B cell (primary cell): ENCODE results near the gene ARHGAP23. TPM values are rescaled to one million over a fixed set of nuclear protein-coding genes. Genes with fewer than 3 reads are reported as not detected.

ENCODE experiments used
- ATAC-seq: fragments of 200-7000 bp; cut with Tn5 transposase; one replicate; pipeline ENCODE4 v1.10.0; 2021; ENCODE audit warnings: low read depth, mild to moderate bottlenecking, moderate number of reproducible peaks, moderate library complexity
- CTCF ChIA-PET: fragments of 350-600 bp; sonication (Branson Sonifier 250); formaldehyde crosslinking; loops from one replicate; lab custom pipeline; 2021; ENCODE audit warnings: antibody characterized with exemption, inconsistent platforms; lab: Charles Lee
- POLR2A ChIA-PET: fragments of 350-600 bp; sonication (Branson Sonifier 250); formaldehyde crosslinking; loops from one replicate; lab custom pipeline; 2021; ENCODE audit warnings: antibody characterized with exemption; lab: Charles Lee
- DNase-seq: peaks from one replicate; pipeline ENCODE4 v3.0.0; 2013
- H2AFZ ChIP-seq: 2 replicates; pipeline ENCODE4 v1.6.1; 2012; ENCODE audit warnings: mild to moderate bottlenecking, low read depth, low read length; ENCODE audit not compliant: insufficient read depth, poor library complexity, severe bottlenecking
- H3K27ac ChIP-seq, 2 donors: 1 replicate in 1 of 2; 2 replicates in 1 of 2; pipeline ENCODE4 v1.5.1; 2012 to 2013; ENCODE audit warnings: low read length in 2 of 2, mild to moderate bottlenecking in 2 of 2, moderate library complexity in 1 of 2
- H3K27me3 ChIP-seq, 4 experiments: fragments of 200-600 bp in 1 of 4; sonication (generic) in 1 of 4; replicated peaks in 1 of 4; 1 replicate in 2 of 4; 2 replicates in 2 of 4; pipeline versions ENCODE4 v1.6.1 to v1.7.0; 2013 to 2016; ENCODE audit warnings: low read length in 3 of 4, mild to moderate bottlenecking in 2 of 4, mixed read lengths in 1 of 4, moderate library complexity in 1 of 4; ENCODE audit not compliant: insufficient read depth in 4 of 4, control insufficient read depth in 3 of 4; ENCODE audit errors: control extremely low read depth in 1 of 4
- H3K36me3 ChIP-seq, 2 experiments: replicated peaks in 1 of 2; 1 replicate in 1 of 2; 2 replicates in 1 of 2; pipeline versions ENCODE4 v1.6.1 to v1.7.1; 2013; ENCODE audit warnings: low read length in 1 of 2; ENCODE audit not compliant: insufficient read depth in 2 of 2, control insufficient read depth in 1 of 2; ENCODE audit errors: control extremely low read depth in 1 of 2, extremely low read depth in 1 of 2
- H3K4me1 ChIP-seq, 2 donors: fragments of 200-600 bp in 1 of 2; sonication (generic) in 1 of 2; 1 replicate in 1 of 2; 2 replicates in 1 of 2; pipeline versions ENCODE4 v1.5.1 to v1.6.1; 2013 to 2017; ENCODE audit warnings: low read length in 2 of 2; ENCODE audit not compliant: control insufficient read depth in 2 of 2, insufficient read depth in 2 of 2
- H3K4me2 ChIP-seq: replicated peaks from 2 replicates; pipeline ENCODE3; 2012; ENCODE audit warnings: mild to moderate bottlenecking, low read depth, low read length; ENCODE audit not compliant: poor library complexity, severe bottlenecking
- H3K4me3 ChIP-seq, 5 experiments: fragments of 200-600 bp in 1 of 5; sonication (generic) in 1 of 5; 1 replicate in 3 of 5; 2 replicates in 2 of 5; pipeline versions ENCODE4 v1.5.1 to v1.7.0; 2011 to 2016; ENCODE audit warnings: low read length in 4 of 5, mild to moderate bottlenecking in 4 of 5, low read depth in 2 of 5, control low read depth in 1 of 5, moderate library complexity in 1 of 5; ENCODE audit not compliant: insufficient read depth in 1 of 5; ENCODE audit errors: control extremely low read depth in 1 of 5, extremely low read depth in 1 of 5
- H3K79me2 ChIP-seq: fragments of 200-600 bp; sonication (generic); one replicate; pipeline ENCODE4 v1.6.0; 2016; ENCODE audit warnings: low read length; ENCODE audit not compliant: control insufficient read depth, insufficient read depth
- H3K9ac ChIP-seq: fragments of 200-600 bp; sonication (generic); 2 replicates; pipeline ENCODE4 v1.6.1; 2017; ENCODE audit warnings: mild to moderate bottlenecking, low read length, moderate library complexity
- H3K9me3 ChIP-seq, 3 donors: one replicate each; pipeline versions ENCODE4 v1.6.1 to v1.7.1; 2013; ENCODE audit warnings: low read length in 2 of 3; ENCODE audit not compliant: control insufficient read depth in 2 of 3, insufficient read depth in 1 of 3; ENCODE audit errors: control extremely low read depth in 1 of 3
- H4K20me1 ChIP-seq: 2 replicates; pipeline ENCODE4 v1.6.0; 2012; ENCODE audit warnings: mild to moderate bottlenecking, low read length; ENCODE audit not compliant: insufficient read depth, control insufficient read depth, poor library complexity, severe bottlenecking
- H3K27ac Mint-ChIP-seq: one replicate; pipeline ENCODE4 v1.8.0; 2021; ENCODE audit warnings: mixed read lengths
- H3K27me3 Mint-ChIP-seq: one replicate; pipeline ENCODE4 v1.8.0; 2021; ENCODE audit warnings: mixed read lengths
- H3K4me1 Mint-ChIP-seq: one replicate; pipeline ENCODE4 v1.8.0; 2021; ENCODE audit warnings: mixed read lengths
- H3K4me3 Mint-ChIP-seq: one replicate; pipeline ENCODE4 v1.8.0; 2021; ENCODE audit warnings: mixed read lengths
- H3K9me3 Mint-ChIP-seq: one replicate; pipeline ENCODE4 v1.8.0; 2022; ENCODE audit warnings: mixed read lengths; ENCODE audit not compliant: insufficient read depth
- EZH2 ChIP-seq: IDR thresholded peaks from 2 replicates; pipeline ENCODE4 v1.6.1; 2012; ENCODE audit warnings: borderline replicate concordance, low read depth, mild to moderate bottlenecking, moderate library complexity, low read length; ENCODE audit not compliant: insufficient read depth, poor library complexity, severe bottlenecking
- WGBS: methylation state at CpG from one replicate; pipeline ENCODE4 v1.1.5; 2013; ENCODE audit warnings: missing lambda C conversion rate; ENCODE audit not compliant: insufficient coverage; 5-methylcytosine and 5-hydroxymethylcytosine counted together
- intact Hi-C: fragments of 100-400 bp; cut with micrococcal nuclease; formaldehyde crosslinking; loops from one replicate; pipeline ENCODE4 v1.10.0; 2022
- polyA plus RNA-seq: library from polyadenylated mRNA; depleted of rRNA; stranded (reverse); fragments of >200 nt; gene quantifications from 2 replicates; pipeline ENCODE4 v1.2.3, GENCODE V29; 2012
- total RNA-seq, 2 donors: library from RNA; stranded (reverse); fragments of 120-200 nt in 1 of 2; gene quantifications; 1 replicate in 1 of 2; 2 replicates in 1 of 2; pipeline versions ENCODE4 v1.2.3 to v1.2.4, GENCODE V29; 2013 to 2022
- TF ChIP-seq, protein P1 (sequence below): fragments of 200-600 bp; IDR thresholded peaks from one replicate; pipeline ENCODE4 v1.8.0; 2022; ENCODE audit warnings: antibody characterized with exemption, mild to moderate bottlenecking

ARHGAP23 gene
- total and polyA plus RNA-seq, 2 donors (not counting 1 experiment from before 2014, with no cell fraction given) = 0.07 to 0.12 TPM

DNA sequence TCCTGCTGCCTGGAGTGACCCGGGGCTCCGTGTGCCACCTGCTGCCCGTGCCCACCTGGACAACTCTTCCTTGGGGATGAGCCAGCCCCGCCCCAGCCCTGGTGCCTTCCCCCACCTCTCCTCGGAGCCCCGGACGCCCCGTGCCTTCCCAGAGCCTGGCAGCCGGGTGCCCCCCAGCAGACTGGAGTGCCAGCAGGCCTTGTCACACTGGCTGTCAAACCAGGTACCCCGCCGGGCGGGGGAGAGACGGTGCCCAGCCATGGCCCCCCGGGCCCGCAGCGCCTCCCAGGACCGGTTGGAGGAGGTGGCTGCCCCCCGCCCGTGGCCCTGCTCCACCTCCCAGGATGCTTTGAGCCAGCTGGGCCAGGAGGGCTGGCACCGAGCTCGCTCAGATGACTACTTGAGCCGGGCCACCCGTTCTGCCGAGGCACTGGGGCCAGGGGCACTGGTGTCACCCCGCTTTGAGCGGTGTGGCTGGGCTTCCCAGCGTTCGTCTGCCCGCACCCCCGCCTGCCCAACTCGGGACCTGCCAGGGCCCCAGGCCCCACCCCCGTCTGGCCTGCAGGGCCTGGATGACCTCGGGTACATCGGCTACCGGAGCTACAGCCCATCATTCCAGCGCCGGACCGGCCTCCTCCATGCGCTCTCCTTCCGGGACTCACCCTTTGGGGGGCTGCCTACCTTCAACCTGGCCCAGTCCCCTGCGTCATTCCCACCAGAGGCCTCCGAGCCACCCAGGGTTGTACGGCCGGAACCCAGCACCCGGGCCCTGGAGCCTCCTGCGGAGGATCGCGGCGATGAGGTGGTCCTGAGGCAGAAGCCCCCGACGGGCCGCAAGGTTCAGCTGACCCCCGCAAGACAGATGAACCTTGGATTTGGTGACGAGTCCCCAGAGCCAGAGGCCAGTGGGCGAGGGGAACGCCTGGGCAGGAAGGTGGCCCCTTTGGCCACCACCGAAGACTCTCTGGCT is 38.4 kb downstream of the ARHGAP23 start:
- no peak for TF ChIP-seq EZH2
- TF ChIP-seq, protein P1, sequence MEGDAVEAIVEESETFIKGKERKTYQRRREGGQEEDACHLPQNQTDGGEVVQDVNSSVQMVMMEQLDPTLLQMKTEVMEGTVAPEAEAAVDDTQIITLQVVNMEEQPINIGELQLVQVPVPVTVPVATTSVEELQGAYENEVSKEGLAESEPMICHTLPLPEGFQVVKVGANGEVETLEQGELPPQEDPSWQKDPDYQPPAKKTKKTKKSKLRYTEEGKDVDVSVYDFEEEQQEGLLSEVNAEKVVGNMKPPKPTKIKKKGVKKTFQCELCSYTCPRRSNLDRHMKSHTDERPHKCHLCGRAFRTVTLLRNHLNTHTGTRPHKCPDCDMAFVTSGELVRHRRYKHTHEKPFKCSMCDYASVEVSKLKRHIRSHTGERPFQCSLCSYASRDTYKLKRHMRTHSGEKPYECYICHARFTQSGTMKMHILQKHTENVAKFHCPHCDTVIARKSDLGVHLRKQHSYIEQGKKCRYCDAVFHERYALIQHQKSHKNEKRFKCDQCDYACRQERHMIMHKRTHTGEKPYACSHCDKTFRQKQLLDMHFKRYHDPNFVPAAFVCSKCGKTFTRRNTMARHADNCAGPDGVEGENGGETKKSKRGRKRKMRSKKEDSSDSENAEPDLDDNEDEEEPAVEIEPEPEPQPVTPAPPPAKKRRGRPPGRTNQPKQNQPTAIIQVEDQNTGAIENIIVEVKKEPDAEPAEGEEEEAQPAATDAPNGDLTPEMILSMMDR = no peak
- no peak for ATAC-seq
- H2AFZ ChIP-seq = no peak overlapping the region
- H3K79me2 ChIP-seq = no peaks in the 10 kb centered on the region
- no peaks in the 10 kb centered on the region for H3K9me3 Mint-ChIP-seq
- DNase-seq = no peak
- no peak overlapping the region for H3K27ac ChIP-seq
- H3K4me2 ChIP-seq = no peak overlapping the region
- H3K4me3 ChIP-seq = no peak overlapping the region
- H3K27me3 ChIP-seq = no peaks in the 10 kb centered on the region
- ChIA-PET POLR2A (no interaction called here), CTCF (no interaction called here)
- no peaks in the 10 kb centered on the region for H3K4me1 Mint-ChIP-seq
- no peak overlapping the region for H3K4me3 Mint-ChIP-seq
- peaks cover 21% of the 10 kb centered on the region for H3K27me3 Mint-ChIP-seq
- H3K36me3 ChIP-seq = no peaks in the 10 kb centered on the region
- intact Hi-C loops = no loop called here
- no peaks in the 10 kb centered on the region for H3K4me1 ChIP-seq
- no peak overlapping the region for H3K27ac Mint-ChIP-seq
- H3K9me3 ChIP-seq = no peaks in the 10 kb centered on the region
- WGBS = 97% methylated on average over 56 of the region's 57 CpGs
- no peaks in the 10 kb centered on the region for H4K20me1 ChIP-seq
- no peak overlapping the region for H3K9ac ChIP-seq

DNA sequence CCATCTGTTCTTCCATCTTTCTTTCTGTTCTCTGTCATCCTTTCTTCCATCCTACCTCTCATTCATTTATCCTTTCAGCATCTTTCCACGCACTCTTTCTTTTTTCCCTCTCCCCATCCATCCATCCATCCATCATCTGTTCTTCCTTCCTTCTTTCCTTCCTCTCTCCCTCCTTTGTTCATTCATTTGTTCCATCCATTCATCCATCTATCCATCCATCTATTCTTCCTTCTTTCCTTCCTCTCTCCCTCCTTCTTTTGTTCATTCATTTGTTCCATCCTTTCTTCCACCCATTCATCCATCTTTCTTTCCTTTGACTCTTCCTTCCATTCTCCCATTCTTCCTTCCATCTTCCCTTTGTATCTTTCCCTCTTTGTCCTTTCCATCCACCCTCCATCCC is 39.2 kb downstream of the ARHGAP23 start:
- H3K4me3 Mint-ChIP-seq = no peak overlapping the region
- H3K4me1 Mint-ChIP-seq = no peaks in the 10 kb centered on the region
- intact Hi-C loops = no loop called here
- no peak overlapping the region for H3K27ac ChIP-seq
- no peak overlapping the region for H3K27ac Mint-ChIP-seq
- no peak for TF ChIP-seq EZH2
- TF ChIP-seq, protein P1 = peak; percentile 10
- H3K9ac ChIP-seq = no peak overlapping the region
- H3K4me3 ChIP-seq = no peak overlapping the region
- no peak for ATAC-seq
- H3K27me3 Mint-ChIP-seq = peaks cover 25% of the 10 kb centered on the region
- CTCF ChIA-PET = no interaction called here
- no peaks in the 10 kb centered on the region for H3K4me1 ChIP-seq
- H4K20me1 ChIP-seq = no peaks in the 10 kb centered on the region
- H3K9me3 Mint-ChIP-seq = no peaks in the 10 kb centered on the region
- H3K27me3 ChIP-seq = no peaks in the 10 kb centered on the region
- no peaks in the 10 kb centered on the region for H3K36me3 ChIP-seq
- WGBS = 0% methylated on average over 1 of the region's 1 CpG
- no peak overlapping the region for H2AFZ ChIP-seq
- no peak overlapping the region for H3K4me2 ChIP-seq
- no peaks in the 10 kb centered on the region for H3K79me2 ChIP-seq
- no peak for DNase-seq
- no peaks in the 10 kb centered on the region for H3K9me3 ChIP-seq
- POLR2A ChIA-PET = no interaction called here
